Loucy (cell line): Measurements from ENCODE around the gene DMXL1.

Experiments
- EZH2phosphoT487 ChIP-seq: fragments of 200-600 bp; IDR thresholded peaks from 2 replicates; pipeline ENCODE4 v1.6.1; 2018; ENCODE audit warnings: antibody characterized with exemption, mild to moderate bottlenecking, moderate library complexity, borderline replicate concordance
- TF ChIP-seq, protein P1 (sequence below): fragments of 200-600 bp; sonication (generic); conservative IDR thresholded peaks from 2 replicates; pipeline ENCODE4 v1.5.1; 2014; ENCODE audit warnings: mild to moderate bottlenecking, antibody characterized with exemption, low read length

DNA sequence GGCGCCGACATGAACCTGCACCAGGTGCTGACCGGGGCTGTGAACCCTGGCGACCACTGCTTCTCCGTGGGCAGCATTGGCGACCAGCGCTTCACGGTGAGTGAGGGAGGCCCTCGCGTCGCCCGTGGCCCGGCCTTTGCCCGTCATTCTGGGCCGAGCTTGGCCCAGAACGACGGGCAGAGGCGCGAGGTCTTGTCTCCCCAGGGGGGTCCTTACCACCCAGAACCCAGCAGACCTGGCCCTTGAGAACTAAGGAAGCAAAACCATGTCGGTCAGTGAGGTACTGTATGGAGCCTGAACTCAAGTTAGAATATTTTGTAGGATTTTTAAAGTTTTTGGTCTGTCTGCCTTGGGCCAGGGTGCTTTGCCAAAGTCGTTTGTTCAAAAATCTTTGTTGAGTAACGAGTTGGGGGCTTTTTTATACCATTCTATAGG lies 691 bp downstream of the DMXL1 start:
- TF ChIP-seq, protein P1, sequence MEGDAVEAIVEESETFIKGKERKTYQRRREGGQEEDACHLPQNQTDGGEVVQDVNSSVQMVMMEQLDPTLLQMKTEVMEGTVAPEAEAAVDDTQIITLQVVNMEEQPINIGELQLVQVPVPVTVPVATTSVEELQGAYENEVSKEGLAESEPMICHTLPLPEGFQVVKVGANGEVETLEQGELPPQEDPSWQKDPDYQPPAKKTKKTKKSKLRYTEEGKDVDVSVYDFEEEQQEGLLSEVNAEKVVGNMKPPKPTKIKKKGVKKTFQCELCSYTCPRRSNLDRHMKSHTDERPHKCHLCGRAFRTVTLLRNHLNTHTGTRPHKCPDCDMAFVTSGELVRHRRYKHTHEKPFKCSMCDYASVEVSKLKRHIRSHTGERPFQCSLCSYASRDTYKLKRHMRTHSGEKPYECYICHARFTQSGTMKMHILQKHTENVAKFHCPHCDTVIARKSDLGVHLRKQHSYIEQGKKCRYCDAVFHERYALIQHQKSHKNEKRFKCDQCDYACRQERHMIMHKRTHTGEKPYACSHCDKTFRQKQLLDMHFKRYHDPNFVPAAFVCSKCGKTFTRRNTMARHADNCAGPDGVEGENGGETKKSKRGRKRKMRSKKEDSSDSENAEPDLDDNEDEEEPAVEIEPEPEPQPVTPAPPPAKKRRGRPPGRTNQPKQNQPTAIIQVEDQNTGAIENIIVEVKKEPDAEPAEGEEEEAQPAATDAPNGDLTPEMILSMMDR, result no peak
- TF ChIP-seq EZH2phosphoT487, result no peak
